Right hindlimb (tissue), 1 donor: ENCODE measurements around the gene FLT3.
"Not testable (repeated sequence)": the region's sequence is repeated elsewhere in the genome, so short reads cannot be mapped to it uniquely, and the experiment has no call there.

Source experiments
- DNase-seq: peaks from one replicate; pipeline ENCODE4 v3.0.0-alpha.2; 2018

Gene FLT3

DNA sequence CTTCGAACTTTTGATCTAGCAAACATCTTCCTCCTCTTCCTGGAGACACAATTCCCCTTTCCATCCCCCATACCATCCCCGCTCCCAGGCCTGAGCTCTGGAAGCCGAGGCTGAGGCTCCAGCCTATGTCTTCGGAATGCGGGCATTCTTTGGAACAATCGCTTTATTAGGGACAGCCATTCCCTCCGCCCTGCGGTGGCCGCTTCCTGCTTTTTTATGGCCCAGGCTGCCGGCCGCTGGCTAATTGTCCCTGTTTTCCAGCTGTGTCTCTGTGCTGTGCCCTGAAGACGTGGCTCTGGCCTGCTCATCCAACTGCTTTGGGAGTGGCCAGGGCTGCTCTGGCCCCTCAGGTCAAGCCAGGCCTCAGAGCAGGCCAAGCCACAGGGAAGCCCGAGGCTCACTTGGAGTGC is 129.1 kb downstream of the FLT3 start:
- no peak for DNase-seq

DNA sequence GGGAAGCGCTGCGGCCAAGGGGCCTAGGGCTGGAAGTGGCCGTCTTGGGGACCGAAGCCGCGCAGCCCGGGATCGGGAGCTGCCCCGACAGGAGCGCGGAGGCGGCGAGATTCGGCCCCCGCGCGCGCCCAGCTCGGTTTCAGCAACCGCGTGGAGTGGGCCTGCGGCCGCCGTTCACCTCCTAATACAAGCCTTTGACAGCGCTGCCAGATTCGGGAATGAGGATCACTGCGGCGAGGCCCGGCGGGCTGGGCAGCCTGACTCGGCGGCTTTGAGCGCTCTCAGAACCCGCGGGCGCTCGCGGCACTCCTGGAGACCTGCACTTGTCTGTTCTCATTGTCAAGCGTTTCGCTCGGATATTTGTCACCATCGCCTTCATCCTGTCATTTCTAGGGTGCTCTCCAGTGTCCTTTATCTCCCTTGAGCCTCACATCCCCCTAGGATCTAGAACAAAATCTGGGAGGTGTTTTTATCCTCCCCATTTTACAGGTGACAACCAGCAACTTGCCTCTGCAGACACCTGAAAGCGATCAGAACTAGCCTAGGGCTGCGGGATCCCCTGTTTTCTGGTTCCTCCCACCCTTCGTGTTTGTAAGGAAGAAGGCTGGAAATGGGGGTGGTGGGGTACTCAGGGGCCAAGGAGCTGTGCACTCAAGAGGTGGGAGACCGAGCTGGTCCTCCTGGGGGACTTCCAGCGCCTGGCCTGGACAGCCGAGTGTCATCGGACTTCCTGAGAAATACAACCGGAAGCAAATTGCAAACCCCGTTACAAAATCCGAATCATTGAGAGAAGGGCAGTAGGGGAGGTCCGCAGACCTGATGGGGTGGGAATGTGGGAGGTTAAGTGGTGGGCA is 129.8 kb downstream of the FLT3 start:
- DNase-seq: no peak

DNA sequence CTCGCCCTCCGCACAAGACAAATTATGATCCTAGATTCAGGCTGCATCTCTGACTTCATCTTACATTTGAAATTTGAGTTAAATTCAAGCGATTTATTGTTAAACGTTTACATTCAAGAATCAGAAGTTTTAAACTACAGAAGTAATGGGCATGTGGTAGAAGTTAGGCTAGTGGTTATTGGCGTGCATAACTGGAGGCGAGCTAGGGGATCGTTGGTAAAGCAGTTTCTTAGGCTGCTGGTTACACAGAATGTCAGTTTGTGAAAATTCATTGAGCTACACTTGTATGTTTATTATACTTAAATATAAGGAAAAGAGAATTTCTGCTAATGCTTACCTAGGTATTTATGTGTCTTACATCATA is 130.5 kb downstream of the FLT3 start:
- DNase-seq: no peak

DNA sequence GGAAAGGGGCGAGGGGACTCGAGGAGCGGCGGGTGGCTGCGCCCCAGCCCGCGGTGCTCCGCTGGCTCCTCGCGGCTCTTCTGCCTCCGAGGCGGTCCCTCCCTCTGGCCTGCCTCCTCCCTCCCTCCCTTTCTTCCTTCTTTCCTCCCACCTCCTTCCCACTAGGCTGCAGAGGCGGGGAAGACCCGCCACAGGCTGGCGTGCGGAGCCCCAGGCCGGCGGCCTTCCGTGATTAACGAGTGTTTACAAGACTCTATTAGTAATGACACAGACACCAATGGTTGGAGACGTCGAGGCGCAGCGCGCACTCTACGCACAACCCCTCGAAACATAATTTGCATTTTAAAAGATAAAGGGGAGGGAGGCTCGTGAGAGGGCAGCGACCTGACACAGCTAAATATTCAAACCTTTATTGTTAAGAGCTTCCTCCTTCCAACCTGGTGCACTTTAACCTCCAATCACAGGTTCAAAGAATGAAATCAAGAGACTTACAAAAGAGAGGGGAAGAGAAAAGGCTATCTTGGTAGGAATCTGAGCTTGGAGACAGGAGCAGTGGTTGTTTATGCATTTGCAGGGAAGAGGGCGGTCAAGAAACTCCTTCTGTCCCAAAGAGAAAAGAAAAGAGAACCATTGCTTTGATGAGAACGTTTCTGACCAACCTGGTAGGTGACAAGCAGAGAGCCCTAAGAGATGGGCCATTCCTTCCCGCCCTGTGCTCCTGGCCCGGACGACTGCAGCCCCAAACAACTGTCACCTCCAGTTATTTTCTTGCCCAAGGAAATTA is 131.1 kb downstream of the FLT3 start, which contains the start of gene CDX2:
CDX2 (minus strand) TSS at position 234 of the 784 bp plus-strand sequence. CDS start 309 bp downstream, outside the sequence.
- DNase-seq: no peak

DNA sequence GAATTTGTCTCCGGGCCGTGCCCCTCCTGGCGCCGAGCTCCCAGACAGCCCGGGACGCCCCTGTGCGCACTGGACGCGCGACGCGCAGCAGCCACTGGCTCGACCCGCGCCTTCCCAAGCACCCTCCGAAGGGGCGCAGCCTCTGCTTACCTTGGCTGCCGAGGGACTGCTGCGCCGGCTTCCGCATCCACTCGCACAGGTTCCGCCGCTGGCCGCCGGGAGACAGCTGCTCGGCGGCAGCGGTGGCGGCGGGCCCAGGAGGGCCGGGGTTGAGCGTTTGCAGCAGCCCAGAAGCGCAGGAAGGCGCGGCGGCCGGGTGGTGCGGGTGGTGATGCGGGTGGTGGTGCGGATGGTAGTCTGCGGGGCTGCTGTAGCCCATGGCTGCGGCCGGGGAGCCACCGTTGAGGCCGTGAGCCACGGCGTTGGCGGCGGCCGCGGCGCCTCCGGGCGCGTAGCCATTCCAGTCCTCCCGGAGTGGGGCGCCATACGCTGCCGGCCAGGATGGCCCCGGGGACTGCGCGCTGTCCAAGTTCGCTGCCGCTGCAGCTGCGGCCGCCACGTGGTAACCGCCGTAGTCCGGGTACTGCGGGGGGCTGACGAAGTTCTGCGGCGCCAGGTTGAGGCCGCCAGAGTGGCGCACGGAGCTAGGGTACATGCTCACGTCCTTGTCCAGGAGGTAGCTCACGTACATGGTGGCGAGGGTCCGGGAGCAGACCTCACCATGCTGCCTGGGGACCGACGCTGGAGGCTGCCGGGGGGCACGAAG is 131.9 kb downstream of the FLT3 start:
- no peak for DNase-seq

DNA sequence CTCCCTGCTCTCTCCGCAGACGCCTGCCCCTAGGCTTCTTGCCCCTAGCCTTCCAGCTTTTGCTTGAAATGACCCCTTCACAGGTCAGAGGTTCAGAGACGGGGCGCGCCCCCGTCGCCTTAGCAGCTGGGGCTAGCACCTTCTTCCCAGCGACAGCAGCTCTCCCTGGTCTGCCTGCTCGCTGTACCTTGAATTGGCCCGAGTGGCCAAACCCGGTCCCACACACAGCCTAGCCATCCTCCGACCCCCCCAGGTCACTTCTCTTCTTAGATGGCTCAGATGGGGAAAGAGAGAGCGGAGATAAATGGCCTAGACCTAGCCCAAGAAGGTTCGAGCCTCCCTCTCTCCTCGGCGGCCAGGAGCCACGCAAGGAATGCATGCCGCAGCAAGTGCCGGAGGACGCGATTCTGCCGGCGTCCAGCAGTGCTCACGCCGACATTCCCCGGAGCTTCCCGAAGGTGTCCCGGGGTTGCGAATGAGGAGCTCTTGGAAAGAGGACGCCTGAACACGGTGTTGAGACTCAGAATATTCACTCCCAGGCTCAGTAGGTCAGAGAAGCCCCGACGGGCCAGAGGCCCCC is 132.6 kb downstream of the FLT3 start:
- no peak for DNase-seq

DNA sequence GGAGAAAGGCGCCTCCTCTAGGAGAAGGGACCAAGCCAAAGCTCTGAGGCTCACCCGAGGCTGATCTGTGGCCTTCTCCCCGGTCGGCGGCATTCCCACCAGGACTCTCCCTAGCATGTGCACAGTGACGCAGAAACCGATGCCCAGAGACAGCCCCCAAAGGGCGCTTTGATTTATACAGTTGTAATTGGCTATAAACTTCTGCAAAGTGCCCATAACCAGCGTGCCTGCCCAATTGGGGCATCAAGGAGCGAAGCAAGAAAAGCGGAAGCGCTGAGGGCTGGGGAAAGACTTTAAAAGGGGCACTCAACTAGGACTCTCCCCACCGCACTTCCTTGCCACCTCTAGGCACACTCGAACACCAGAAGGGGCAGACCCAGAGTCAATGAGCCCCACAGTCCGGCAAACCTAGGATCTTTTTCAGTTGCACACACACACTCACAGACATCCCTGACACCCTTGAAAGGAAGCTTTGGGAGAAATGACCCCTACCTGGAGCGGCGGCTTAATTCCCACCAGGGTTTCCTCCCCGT is 133.1 kb downstream of the FLT3 start:
- DNase-seq: no peak

DNA sequence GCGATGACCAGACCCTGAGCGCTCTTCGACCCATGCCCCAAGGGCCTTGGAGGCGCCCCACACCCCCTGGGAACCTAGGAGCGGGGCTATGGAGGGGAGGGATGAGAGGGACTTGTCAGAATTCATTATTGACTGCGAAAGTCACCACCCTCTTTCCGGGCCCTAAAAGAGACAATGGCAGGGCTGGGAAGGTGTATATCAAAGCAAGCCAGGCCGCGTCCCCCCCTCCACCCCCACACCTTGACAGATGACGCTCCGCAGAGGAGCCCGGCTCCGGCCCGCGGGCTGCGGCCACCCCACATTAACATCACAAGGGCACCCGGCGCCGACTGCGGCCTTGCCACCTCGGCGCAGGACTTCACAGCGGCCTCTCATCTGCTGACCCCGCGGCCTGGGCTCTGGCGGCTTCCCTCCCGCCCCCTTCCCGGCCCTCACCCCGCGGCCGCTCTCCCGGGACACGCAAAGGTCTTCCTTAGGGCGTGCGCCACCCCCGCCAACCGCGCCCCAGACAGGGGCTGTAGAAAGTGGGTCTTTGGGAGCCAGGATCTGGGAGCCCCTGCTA is 133.7 kb downstream of the FLT3 start:
- DNase-seq: no peak

DNA sequence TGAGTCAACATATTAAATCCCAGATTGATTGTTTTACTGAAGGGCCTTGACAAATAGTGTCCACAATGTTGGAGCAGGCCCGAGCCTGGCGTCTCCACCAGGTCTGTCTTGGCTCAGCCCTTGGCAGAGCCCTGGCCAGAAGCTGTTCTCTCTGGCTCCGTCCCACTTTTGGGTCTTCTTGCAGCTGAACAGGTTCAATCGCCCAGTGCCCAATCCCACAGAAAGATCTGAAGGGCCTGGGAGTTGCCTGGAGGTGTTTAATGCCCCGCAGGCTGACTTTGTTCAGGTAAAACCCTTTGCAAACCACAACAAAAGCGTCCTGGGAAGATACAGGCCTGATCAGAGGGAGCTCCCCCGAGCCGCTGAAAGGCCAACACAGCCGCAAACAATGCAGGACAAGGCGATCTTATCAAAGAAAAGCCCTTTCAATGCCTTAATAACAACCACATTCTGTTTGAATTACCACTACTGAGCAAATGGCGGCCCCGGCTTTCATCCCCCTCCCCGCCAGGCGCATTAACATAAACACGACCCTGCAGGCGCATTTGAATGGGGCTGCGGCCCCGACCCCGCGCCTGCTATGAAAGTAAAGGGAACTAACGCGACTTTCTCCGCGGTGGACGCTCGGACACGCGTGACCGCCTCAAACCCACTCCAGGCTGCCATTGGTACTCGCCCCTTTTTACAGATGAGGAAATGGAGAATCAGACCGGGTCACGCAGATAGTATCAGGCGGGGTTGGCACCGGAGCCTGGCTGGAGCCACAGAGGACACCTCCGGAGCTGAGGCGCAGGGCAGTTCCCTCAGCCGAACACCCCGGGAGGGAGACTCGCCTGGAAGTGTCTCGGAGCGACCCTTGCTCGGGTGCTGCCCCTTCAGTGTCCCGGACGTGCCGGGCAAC is 134.4 kb downstream of the FLT3 start:
- DNase-seq: no peak

DNA sequence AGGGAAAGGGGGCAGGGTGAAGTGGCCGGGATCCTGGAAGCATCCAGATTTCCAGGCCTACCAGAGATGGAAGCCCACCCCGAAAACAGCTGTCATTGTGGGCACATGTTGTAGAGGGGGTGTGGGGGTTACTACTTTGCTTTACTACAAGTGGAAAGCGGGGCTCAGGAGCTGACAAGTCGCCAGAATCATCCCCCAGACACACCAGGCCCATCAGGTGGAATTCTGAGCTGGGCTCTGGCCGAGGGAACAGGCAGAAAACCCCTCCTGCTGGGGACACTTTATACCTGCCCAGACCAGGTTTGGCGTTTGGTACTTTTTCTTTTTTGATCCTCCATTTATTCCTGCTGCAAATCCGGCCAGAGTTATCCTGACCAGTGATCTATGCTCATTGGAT is 135.0 kb downstream of the FLT3 start:
- DNase-seq: no peak

DNA sequence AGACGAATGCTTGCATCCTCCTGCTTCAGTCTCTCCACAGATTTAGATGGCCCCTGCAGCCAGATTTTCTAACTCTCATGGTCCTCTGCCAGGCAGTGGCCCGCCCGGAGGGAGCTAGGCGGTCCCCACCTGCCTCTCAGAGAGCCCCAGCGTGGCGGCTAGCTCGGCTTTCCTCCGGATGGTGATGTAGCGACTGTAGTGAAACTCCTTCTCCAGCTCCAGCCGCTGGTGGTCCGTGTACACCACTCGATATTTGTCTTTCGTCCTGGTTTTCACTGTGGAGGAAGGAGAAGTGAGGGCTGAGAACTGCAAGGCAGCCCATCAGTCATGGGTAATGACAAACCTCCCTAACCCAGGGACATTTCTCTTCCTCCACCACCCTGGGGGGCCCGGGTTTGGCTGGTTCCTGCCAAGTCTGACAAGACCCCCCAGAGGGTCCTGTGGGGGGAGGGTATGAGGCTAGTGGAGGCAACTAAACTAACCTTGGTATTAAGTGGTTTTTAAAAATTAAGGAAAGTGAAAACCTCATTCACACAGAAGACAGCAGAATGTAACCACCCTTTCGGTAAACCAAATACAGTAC is 135.5 kb downstream of the FLT3 start:
- DNase-seq: no peak

DNA sequence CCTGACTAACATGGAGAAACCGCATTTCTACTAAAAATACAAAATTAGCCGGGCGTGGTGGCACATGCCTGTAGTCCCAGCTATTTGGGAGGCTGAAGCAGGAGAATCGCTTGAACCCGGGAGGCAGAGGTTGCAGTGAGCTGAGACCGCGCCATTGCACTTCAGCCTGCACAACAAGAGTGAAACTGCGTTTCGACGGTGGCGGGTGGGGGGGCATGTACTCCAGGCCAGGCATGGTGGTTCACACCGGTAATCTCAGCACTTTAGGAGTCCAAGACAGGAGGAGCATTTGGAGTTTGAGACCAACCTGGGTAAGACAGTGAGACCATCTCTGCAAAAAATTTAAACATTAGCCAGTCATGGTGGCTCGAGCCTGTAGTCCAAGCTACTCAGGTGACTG is 136.2 kb downstream of the FLT3 start:
- not testable (repeated sequence) for DNase-seq

DNA sequence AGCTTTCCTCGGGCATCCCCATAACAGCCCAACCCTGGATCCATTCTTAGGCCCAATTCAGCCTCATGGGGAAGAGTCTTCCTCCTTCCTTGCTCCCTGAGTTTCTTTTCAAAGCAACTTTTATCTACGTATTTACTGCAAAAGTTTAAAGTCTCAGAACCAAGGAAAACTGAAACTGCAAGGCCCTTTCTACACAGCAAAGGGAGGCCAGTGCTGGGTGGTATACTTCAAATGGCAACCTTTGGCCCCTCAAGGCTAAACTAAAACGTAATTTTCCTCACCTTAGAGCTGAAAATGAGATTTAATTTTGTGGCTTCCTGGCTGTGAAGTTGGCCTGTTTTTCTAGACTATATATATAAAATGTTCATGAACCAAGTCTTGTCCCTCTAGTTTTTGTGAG is 136.9 kb downstream of the FLT3 start:
- DNase-seq: no peak

DNA sequence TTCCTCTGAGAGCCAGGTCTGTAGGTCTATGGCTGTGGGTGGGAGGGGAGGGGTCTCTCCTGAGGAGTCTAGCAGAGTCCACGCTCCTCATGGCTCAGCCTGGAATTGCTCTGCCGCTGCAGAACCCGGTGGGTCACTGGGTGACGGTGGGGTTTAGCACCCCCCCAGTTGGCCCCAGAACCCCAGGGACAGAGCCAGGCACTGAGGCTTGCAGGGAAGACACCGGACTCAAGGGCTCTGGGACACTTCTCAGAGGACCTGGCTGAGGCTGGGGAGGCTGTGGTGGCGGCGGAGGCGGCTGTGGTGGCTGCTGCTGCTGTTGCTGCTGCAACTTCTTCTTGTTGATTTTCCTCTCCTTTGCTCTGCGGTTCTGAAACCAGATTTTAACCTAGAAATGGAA is 137.4 kb downstream of the FLT3 start:
- DNase-seq: no peak

DNA sequence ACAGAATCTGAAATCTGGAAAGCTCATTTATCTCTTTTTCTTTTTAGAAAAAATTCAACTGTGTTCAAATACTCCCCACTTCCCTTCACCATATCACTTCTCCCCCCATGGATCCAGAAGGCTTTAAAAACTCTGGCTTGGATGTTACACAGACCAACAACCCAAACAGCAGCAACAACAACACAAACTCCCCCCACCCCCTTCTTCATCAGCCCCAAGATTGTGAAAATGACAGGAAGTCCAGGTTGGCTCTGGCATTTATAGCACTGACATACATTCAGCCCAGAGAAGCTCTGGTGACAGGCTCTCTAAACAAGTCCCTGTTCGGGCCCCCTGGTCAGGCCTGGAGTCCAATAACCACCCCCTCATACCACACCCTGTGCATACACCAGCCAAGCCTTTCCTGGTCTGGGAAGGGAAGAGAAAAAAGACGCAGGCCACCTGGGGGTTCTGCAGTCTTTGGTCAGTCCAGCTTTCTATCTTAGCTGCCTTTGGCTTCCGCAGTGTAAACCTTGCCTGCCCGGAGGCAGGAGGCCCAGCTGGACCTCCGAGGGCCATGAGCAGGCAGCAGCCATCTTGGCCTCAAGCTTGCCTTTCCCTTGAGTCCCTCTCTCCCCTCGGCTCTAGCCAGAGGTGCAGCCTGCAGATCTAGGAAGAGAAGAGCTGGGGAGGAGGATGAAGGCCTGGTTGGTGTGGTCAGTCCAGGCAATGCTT is 138.1 kb downstream of the FLT3 start:
- no peak for DNase-seq

DNA sequence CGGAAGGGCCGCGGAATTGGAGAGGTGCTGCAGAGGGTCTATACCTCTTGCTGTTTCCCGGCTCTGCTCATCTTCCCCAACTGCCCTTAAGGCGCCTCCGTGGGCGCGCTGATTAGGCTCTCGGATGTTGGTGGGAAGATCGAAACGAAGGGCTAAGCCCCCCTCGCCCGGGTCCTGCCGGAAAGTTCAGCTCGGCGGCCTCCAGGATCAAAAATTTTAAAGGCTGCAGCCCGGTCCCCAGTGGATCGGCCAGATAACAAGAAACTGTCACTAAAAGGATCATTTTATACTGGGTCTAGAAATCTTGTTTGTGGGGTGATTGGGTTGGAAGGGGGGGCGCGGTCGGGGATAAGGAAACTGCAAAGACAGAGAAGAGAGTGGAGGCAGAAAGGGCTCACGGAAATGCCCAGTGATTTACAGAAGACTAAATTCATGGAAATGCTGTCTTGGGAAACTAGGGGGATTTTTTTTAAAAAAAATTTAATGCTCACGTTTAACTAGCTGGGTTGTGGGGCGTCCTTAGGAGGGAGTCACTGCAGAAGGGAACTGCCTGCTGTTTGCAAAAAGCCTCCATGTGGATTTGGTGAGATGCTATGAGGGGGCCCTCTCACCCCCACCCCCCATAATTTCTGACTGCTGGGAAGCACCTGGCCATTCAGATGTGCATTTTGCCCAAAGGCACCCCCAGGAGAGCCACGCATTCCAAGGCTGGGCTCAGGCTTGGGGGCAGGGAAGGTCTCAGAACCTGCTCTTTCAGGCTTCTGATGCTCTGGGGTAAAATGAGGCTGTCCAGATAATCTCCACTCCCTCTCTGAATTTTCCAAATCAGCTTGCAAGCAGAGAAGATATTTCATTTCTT is 138.9 kb downstream of the FLT3 start:
- DNase-seq: no peak

DNA sequence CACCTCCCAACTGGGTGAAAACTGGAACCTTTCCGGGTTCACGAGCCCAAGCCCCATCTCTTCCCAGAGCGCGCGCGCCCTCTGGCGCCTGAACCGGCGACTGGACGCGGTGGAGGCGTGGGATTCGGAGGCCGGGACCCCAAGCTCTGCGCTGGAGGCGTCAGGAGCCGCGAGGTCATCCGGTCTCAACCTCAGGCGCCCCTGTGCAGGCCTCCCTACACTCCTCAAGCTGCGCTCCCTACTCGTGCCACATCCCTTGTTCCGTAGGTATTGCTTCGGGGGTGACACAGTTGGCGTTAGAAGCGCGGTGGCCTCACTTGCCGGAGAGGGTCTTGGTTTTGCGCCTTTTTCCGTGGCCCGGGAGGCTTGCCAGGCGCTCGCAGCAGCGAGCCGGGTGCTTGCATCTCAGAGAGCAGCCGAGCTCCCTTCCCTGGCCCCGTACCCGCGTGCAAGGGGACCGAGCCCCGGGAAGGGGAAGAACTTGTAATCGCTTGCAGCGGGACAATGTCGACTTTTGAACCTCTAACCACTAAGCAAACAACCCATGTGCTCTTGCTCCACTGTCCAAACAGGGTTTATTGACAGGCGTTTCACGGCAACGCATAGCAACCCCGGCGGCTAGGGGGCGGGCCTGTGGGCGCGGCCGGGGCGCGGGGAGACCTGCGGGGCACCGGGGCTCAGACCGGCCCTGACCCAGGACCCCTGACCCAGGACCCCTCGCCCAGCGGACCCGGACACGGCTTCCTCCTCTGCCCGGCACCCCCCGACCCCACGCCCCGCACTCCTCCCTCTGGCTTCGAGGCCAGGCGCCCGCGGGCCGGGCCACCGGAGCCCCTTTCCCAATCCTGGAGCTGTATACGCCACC is 139.8 kb downstream of the FLT3 start:
- no peak for DNase-seq

DNA sequence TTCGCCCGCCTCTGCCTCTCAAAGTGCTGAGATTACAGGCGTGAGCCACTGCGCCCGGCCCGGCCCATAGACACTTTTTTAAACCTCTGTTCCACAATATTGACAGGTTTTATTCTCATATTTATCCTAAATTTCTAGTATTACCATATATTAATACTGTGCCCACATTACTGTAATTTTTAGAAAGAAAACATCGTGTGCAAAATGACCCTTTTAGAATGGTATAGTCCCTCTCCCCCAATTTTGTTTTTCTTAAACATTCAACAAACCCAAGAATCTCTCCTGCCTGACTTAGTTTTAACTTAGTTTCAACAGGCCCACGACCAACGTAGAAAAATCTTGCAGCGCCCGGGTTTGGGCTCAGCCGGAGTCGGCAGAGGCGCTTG is 140.4 kb downstream of the FLT3 start:
- DNase-seq: no peak
